Measurements from ENCODE around the gene COPG2.

DNA sequence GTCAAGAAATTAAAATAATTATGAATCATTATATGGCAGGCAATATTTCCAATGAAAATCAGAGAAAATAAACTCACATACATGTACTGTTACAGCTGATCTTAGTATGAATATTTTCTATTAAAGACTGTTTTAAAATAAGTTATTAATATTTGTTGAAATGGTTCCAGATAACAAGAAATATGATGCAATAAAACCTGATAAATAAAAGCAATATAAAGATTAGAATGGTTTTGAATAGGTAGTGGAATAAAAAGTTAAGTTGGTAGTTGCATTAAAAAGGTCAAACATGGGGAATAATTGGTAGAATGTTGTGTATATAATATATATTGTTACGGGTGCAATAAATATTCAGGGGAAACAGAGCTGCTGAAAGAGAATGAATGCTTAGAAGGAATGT is 124.2 kb downstream of the COPG2 start:
- TF ChIP-seq, protein P1, sequence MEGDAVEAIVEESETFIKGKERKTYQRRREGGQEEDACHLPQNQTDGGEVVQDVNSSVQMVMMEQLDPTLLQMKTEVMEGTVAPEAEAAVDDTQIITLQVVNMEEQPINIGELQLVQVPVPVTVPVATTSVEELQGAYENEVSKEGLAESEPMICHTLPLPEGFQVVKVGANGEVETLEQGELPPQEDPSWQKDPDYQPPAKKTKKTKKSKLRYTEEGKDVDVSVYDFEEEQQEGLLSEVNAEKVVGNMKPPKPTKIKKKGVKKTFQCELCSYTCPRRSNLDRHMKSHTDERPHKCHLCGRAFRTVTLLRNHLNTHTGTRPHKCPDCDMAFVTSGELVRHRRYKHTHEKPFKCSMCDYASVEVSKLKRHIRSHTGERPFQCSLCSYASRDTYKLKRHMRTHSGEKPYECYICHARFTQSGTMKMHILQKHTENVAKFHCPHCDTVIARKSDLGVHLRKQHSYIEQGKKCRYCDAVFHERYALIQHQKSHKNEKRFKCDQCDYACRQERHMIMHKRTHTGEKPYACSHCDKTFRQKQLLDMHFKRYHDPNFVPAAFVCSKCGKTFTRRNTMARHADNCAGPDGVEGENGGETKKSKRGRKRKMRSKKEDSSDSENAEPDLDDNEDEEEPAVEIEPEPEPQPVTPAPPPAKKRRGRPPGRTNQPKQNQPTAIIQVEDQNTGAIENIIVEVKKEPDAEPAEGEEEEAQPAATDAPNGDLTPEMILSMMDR (IDR thresholded peaks at IDR 0.05), result no peak
- no peak for TF ChIP-seq POLR2A (IDR thresholded peaks at IDR 0.05)

All from thyroid gland (tissue), 4 donors.